HCT116 (cell line): ENCODE results near the gene SNRPA. TPM values are rescaled to one million over a fixed set of nuclear protein-coding genes. Genes with fewer than 3 reads are reported as not detected.
A peak's percentile ranks its signal among the peaks of the same experiment; 100 is the strongest.

Experiments used
- ATAC-seq: fragments of 200-7000 bp; cut with Tn5 transposase; 2 replicates; pipeline ENCODE4 v1.9.1; 2020; ENCODE audit warnings: mild to moderate bottlenecking, moderate library complexity
- BruUV-seq: library from RNA; stranded (reverse); fragments of 400-500 nt; replicated peaks from 2 replicates; lab custom pipeline; 2021; lab: Mats Ljungman, UMichigan
- CTCF ChIA-PET: fragments of 300-600 bp; sonication (Branson Sonifier 250); formaldehyde crosslinking; loops from one replicate; lab custom pipeline; 2021; ENCODE audit warnings: antibody characterized with exemption; lab: Charles Lee
- POLR2A ChIA-PET: fragments of 300-600, 350-600 bp; sonication (Branson Sonifier 250); formaldehyde crosslinking; loops from one replicate; lab custom pipeline; 2021; ENCODE audit warnings: antibody characterized with exemption; lab: Charles Lee
- RAD21 ChIA-PET, 2 experiments: fragments of 300-600 bp; sonication (Branson Sonifier 250); formaldehyde crosslinking; loops; one replicate each; lab custom pipeline; 2023; ENCODE audit warnings: low total read pairs in 2 of 2; ENCODE audit not compliant: uncharacterized antibody in 2 of 2, unreplicated experiment in 2 of 2, low non-redundant PET in 1 of 2; lab: Charles Lee
- DNase-seq: peaks from one replicate; pipeline ENCODE4 v3.0.0-alpha.2; 2010; ENCODE audit warnings: low read depth, low spot score
- H2AFZ ChIP-seq: fragments of 200-600 bp; shearing (Covaris generic), sonication (generic); 2 replicates; pipeline ENCODE4 v1.6.1; 2017; ENCODE audit warnings: low read depth, mixed run types, mixed read lengths, antibody characterized with exemption, low read length; ENCODE audit not compliant: poor library complexity, severe bottlenecking
- H3K27ac ChIP-seq: 2 replicates; pipeline ENCODE4 v1.5.1; 2012; ENCODE audit warnings: low read depth, low read length
- H3K27me3 ChIP-seq: fragments of 200-600 bp; sonication (generic); 2 replicates; pipeline ENCODE4 v1.6.1; 2016; ENCODE audit warnings: mixed run types, low read length, mixed read lengths; ENCODE audit not compliant: insufficient read depth
- H3K36me3 ChIP-seq, 2 experiments: fragments of 200-500 bp in 1 of 2; fragments of 200-600 bp in 1 of 2; sonication (Bioruptor generic) in 1 of 2; sonication (generic) in 1 of 2; 2 replicates each; pipeline versions ENCODE4 v1.5.1 to v1.6.1; 2014 to 2016; ENCODE audit warnings: low read length in 2 of 2, inconsistent platforms in 1 of 2, mixed read lengths in 1 of 2, mixed run types in 1 of 2; ENCODE audit not compliant: insufficient read depth in 2 of 2, control insufficient read depth in 1 of 2
- H3K4me1 ChIP-seq, 2 experiments: fragments of 200-600 bp in 1 of 2; sonication (generic) in 1 of 2; 2 replicates each; pipeline versions ENCODE4 v1.5.1 to v1.6.1; 2012 to 2017; ENCODE audit warnings: low read length in 2 of 2, inconsistent platforms in 1 of 2, mild to moderate bottlenecking in 1 of 2, mixed read lengths in 1 of 2, mixed run types in 1 of 2, moderate library complexity in 1 of 2; ENCODE audit not compliant: insufficient read depth in 2 of 2, control insufficient read depth in 1 of 2
- H3K4me2 ChIP-seq: fragments of 200-600 bp; sonication (generic); 2 replicates; pipeline ENCODE4 v1.6.1; 2017; ENCODE audit warnings: mixed run types, low read length, mixed read lengths
- H3K4me3 ChIP-seq, 2 experiments: fragments of 200-600 bp in 1 of 2; sonication (generic) in 1 of 2; replicated peaks in 1 of 2; 2 replicates each; pipeline ENCODE4 v1.5.1; 2011 to 2016; ENCODE audit warnings: low read length in 2 of 2, control low read depth in 1 of 2, low read depth in 1 of 2, mild to moderate bottlenecking in 1 of 2, mixed read lengths in 1 of 2, mixed run types in 1 of 2
- H3K79me2 ChIP-seq: fragments of 200-600 bp; sonication (generic); 2 replicates; pipeline ENCODE4 v1.6.1; 2017; ENCODE audit warnings: mild to moderate bottlenecking, mixed run types, low read length, moderate library complexity, mixed read lengths; ENCODE audit not compliant: insufficient read depth
- H3K9ac ChIP-seq: fragments of 200-600 bp; sonication (generic); 2 replicates; pipeline ENCODE4 v1.6.1; 2016; ENCODE audit warnings: low read length, mixed read lengths
- H3K9me2 ChIP-seq: fragments of 200-600 bp; sonication (generic), shearing (Covaris generic); 2 replicates; pipeline ENCODE4 v1.6.1; 2017; ENCODE audit warnings: mixed run types, mild to moderate bottlenecking, moderate library complexity; ENCODE audit not compliant: insufficient read depth
- H3K9me3 ChIP-seq, 2 experiments: fragments of 200-500 bp in 1 of 2; fragments of 200-600 bp in 1 of 2; sonication (Bioruptor generic) in 1 of 2; sonication (generic) in 1 of 2; 2 replicates each; pipeline ENCODE4 v1.6.1; 2014 to 2017; ENCODE audit warnings: low read length in 2 of 2, mixed read lengths in 2 of 2, inconsistent platforms in 1 of 2, low read depth in 1 of 2, mild to moderate bottlenecking in 1 of 2, mixed run types in 1 of 2, moderate library complexity in 1 of 2; ENCODE audit not compliant: control insufficient read depth in 1 of 2, insufficient read depth in 1 of 2
- H4K20me1 ChIP-seq: fragments of 200-600 bp; sonication (generic), shearing (Covaris generic); 2 replicates; pipeline ENCODE4 v1.6.1; 2017; ENCODE audit warnings: mixed run types, mild to moderate bottlenecking, moderate library complexity; ENCODE audit not compliant: insufficient read depth
- JUND ChIP-seq: IDR thresholded peaks from 2 replicates; pipeline ENCODE4 v1.6.1; 2012
- POLR2A ChIP-seq: IDR thresholded peaks from 2 replicates; pipeline ENCODE4 v1.7.0; 2011; ENCODE audit warnings: borderline replicate concordance; ENCODE audit not compliant: insufficient read depth, insufficient read length; ENCODE audit errors: extremely low read depth
- SP1 ChIP-seq: IDR thresholded peaks from 2 replicates; pipeline ENCODE4 v1.6.1; 2012; ENCODE audit warnings: low read depth
- TCF7L2 ChIP-seq: IDR thresholded peaks from 2 replicates; pipeline ENCODE4 v1.7.0; 2011; ENCODE audit warnings: borderline replicate concordance, inconsistent platforms; ENCODE audit not compliant: insufficient read depth, insufficient read length; ENCODE audit errors: extremely low read depth
- intact Hi-C: fragments of 100-400 bp; cut with micrococcal nuclease; formaldehyde crosslinking; loops from 2 replicates; pipeline ENCODE4 v1.10.0; 2022
- total RNA-seq: library from RNA; stranded (reverse); gene quantifications from one replicate; pipeline ENCODE4 v1.2.1, GENCODE V29; 2021; ENCODE audit not compliant: unreplicated experiment
- TF ChIP-seq, protein P1 (sequence below): IDR thresholded peaks from 2 replicates; pipeline ENCODE4 v1.6.1; 2012
- TF ChIP-seq, protein P2 (sequence below): IDR thresholded peaks from 2 replicates; pipeline ENCODE4 v1.6.1; 2011; ENCODE audit warnings: mild to moderate bottlenecking, low read length, moderate library complexity; ENCODE audit not compliant: insufficient replicate concordance; ENCODE audit errors: extremely low read depth

SNRPA gene
- total RNA-seq, 1 experiment from 2014 or later, result 170 TPM

DNA sequence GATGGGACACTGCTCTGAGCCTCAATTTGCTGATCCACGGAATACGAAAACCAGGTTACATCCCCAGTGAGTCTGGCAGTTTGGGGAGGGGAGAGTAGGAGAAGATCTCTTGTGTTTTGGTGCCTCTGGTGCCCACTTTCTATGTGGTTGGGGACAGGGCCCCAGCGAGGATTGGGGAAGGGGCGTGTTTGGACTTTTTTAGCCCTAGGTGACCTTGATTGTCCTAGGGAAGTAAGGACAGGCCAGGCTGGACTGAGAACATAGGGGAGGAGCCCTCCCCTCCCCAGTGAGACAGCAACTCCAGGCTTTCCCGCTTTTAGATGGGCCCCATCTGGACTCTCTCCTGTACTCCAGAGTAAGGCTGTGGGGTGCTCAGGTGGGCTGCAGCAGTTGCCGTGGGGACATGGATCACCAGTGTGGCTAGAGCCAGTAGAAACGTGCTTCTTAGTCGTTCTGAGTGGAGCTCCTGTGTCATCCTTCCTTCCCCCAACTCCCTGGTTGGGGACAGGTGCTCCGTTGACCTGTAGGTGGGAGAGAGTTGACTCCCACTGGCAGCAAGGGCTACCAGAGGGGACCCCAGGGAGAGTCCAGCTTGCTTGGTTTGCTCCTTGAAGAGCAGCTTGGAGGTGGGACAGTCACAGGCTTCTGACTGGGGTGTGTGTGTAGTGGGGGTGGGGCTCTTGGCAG is 52.3 kb downstream of the SNRPA start:
- no TSS peak for BruUV-seq
- Histone ChIP-seq H3K9ac (no peak overlapping the region), H3K79me2 (peaks cover 87% of the 10 kb centered on the region), H3K4me1 (peaks cover 13 to 64% of the 10 kb centered on the region in 2 experiments; a peak in 3 of 4 replicates), H3K9me3 (no peaks in the 10 kb centered on the region), H3K4me2 (0 out of 2 replicates have a peak overlapping the region, but pooled peaks have one; percentile 10), H3K9me2 (no peaks in the 10 kb centered on the region), H4K20me1 (peaks cover 4% of the 10 kb centered on the region; the same call in 1 of the 2 replicates), H3K27ac (peak overlapping the region; percentile 33; the same call in 1 of the 2 replicates), H2AFZ (no peak overlapping the region), H3K4me3 (no peak overlapping the region), H3K36me3 (peaks cover 14 to 29% of the 10 kb centered on the region in 2 experiments; a peak in 3 of 4 replicates), H3K27me3 (no peaks in the 10 kb centered on the region)
- no peak for ATAC-seq
- ChIA-PET CTCF (no interaction called here), POLR2A (no interaction called here), RAD21 (no interaction called here)
- DNase-seq, result no peak
- TF ChIP-seq, protein P1, sequence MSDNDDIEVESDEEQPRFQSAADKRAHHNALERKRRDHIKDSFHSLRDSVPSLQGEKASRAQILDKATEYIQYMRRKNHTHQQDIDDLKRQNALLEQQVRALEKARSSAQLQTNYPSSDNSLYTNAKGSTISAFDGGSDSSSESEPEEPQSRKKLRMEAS, result no peak
- no peak for TF ChIP-seq TCF7L2
- TF ChIP-seq, protein P2, sequence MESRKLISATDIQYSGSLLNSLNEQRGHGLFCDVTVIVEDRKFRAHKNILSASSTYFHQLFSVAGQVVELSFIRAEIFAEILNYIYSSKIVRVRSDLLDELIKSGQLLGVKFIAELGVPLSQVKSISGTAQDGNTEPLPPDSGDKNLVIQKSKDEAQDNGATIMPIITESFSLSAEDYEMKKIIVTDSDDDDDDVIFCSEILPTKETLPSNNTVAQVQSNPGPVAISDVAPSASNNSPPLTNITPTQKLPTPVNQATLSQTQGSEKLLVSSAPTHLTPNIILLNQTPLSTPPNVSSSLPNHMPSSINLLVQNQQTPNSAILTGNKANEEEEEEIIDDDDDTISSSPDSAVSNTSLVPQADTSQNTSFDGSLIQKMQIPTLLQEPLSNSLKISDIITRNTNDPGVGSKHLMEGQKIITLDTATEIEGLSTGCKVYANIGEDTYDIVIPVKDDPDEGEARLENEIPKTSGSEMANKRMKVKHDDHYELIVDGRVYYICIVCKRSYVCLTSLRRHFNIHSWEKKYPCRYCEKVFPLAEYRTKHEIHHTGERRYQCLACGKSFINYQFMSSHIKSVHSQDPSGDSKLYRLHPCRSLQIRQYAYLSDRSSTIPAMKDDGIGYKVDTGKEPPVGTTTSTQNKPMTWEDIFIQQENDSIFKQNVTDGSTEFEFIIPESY, result no peak
- TF ChIP-seq JUND, result no peak
- no peak for TF ChIP-seq SP1
- TF ChIP-seq POLR2A, result no peak
- intact Hi-C loops, result no loop called here
